Muscle of leg (tissue), 11 donors: ENCODE results near the gene IL23R. TPM values are rescaled to one million over a fixed set of nuclear protein-coding genes. Genes with fewer than 3 reads are reported as not detected.

Source experiments
- DNase-seq: peaks from one replicate; pipeline ENCODE4 v3.0.0; 2013
- H3K27ac ChIP-seq: one replicate; pipeline ENCODE4 v1.5.1; 2013; ENCODE audit warnings: mild to moderate bottlenecking, low read length, control low read depth
- H3K27me3 ChIP-seq: one replicate; pipeline ENCODE4 v1.6.1; 2013; ENCODE audit warnings: low read length; ENCODE audit not compliant: control insufficient read depth, insufficient read depth
- H3K36me3 ChIP-seq: one replicate; pipeline ENCODE4 v1.6.1; 2013; ENCODE audit warnings: low read length; ENCODE audit not compliant: control insufficient read depth, insufficient read depth
- H3K4me1 ChIP-seq: one replicate; pipeline ENCODE4 v1.6.1; 2013; ENCODE audit warnings: low read length; ENCODE audit not compliant: control insufficient read depth, insufficient read depth
- H3K4me3 ChIP-seq: one replicate; pipeline ENCODE4 v1.5.1; 2013; ENCODE audit warnings: low read length, control low read depth
- H3K9me3 ChIP-seq: replicated peaks from 2 replicates; pipeline ENCODE4 v1.6.1; 2013; ENCODE audit warnings: low read depth, low read length; ENCODE audit not compliant: control insufficient read depth
- WGBS: methylation state at CpG from one replicate; pipeline ENCODE4 v1.1.5; 2013; ENCODE audit warnings: missing lambda C conversion rate; ENCODE audit not compliant: insufficient coverage; 5-methylcytosine and 5-hydroxymethylcytosine counted together
- polyA plus RNA-seq, 8 donors: library from polyadenylated mRNA; unstranded; fragments of 120-200 nt; gene quantifications; one replicate each; pipeline versions ENCODE4 v1.2.1 to v1.2.3, GENCODE V29; 2013; ENCODE audit warnings: inconsistent platforms in 1 of 8, low replicate concordance in 1 of 8; ENCODE audit not compliant: insufficient read length in 8 of 8, insufficient read depth in 1 of 8
- total RNA-seq: library from RNA; stranded (reverse); fragments of 120-200 nt; gene quantifications from one replicate; pipeline ENCODE4 v1.2.4, GENCODE V29; 2013

Gene IL23R
- total and polyA plus RNA-seq, 9 donors, result 0.04 to 0.12 (median 0.06) TPM; not detected in 5

DNA sequence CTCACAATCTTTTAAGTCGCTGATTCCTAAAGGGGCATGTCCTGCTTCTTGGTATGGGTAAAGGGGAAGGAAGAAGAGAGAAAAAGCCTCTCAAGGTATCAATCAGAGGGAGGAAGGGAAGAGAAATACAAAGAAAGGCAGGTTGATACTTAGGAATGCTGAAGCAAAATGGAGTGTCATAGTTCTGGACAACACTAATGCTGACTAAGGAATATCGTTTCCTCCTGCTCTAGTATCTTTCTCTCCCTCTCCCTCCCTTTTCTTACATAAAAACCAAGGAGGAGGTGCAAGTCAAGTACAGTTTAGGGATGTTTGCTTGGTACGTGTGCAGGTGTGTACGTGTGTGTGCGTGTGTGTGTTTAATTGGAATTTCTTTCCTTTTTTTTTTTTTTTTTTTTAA, 96.5 kb downstream of the IL23R start:
- H3K9me3 ChIP-seq, result no peaks in the 10 kb centered on the region
- no peak overlapping the region for H3K27ac ChIP-seq
- no CpG with 5 or more reads among the region's 5 CpGs for WGBS
- no peak overlapping the region for H3K4me3 ChIP-seq
- no peaks in the 10 kb centered on the region for H3K27me3 ChIP-seq
- H3K4me1 ChIP-seq, result no peaks in the 10 kb centered on the region
- H3K36me3 ChIP-seq, result no peaks in the 10 kb centered on the region
- DNase-seq, result no peak

DNA sequence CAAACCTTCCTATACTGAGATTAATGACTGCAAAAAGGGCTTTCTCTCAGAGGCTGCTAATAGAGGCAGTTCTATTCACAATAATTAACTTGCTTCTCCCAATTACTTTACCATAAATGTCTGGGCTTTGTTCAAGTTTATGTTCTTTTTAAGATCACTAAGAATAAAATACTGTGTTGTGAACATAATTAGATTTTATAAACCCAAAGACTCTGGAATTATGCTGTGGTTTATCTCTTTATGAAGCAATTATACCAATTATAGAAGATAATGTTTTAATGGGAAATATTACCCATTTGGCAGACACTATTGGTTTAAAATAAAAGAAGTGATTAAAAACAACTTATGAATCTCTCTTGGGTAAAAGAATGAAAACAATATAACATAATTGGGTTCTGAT, 97.9 kb downstream of the IL23R start:
- no peak for DNase-seq
- no peaks in the 10 kb centered on the region for H3K36me3 ChIP-seq
- H3K4me1 ChIP-seq, result no peaks in the 10 kb centered on the region
- H3K4me3 ChIP-seq, result no peak overlapping the region
- H3K27ac ChIP-seq, result no peak overlapping the region
- H3K9me3 ChIP-seq, result no peaks in the 10 kb centered on the region
- H3K27me3 ChIP-seq, result no peaks in the 10 kb centered on the region

DNA sequence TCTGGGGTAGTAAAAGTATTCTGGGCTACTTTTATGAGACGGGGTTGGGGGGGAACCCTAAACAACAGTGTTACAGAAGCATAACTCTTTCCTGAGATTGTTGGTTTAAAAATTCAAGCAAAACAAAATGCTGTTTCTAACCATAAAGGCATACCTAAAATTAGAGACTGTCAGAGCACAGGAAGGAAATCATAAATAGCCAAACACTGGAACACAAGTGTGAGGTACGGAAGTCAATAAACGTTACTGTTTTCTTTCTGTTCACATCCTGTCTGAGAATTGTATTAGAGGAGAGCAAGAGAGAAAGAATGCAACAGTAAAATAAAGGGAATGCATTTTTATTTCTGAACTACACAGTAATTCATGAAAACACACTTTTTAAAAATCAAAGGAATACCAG, 98.6 kb downstream of the IL23R start:
- no CpG with 5 or more reads among the region's 3 CpGs for WGBS
- DNase-seq, result peak; percentile 10

DNA sequence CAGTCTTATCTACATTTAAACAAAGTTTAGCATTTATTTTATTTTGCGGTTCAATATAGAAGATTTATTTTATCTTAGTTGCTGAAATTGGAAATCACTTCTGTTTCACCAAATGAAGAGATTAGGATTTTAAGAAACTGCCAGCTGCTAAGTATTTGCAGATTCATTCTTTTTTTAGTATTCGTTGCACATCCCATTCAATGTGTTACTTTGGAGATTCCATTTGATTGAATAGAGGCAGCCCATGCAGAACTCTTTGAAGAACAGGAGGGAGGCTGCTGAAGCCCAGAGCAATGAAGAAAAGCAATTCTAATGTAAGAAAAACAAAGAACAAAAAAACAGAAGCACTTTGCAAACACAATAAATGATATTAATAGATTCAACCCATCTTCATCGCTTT, 102.8 kb downstream of the IL23R start:
- H3K27me3 ChIP-seq, result no peaks in the 10 kb centered on the region
- no CpG with 5 or more reads among the region's 3 CpGs for WGBS
- peaks cover 4% of the 10 kb centered on the region for H3K9me3 ChIP-seq
- no peaks in the 10 kb centered on the region for H3K4me1 ChIP-seq
- no peak overlapping the region for H3K4me3 ChIP-seq
- no peak overlapping the region for H3K27ac ChIP-seq
- DNase-seq, result no peak
- H3K36me3 ChIP-seq, result no peaks in the 10 kb centered on the region

More for the DNA sequence above, 98.6 kb downstream of the IL23R start:
- Histone ChIP-seq H3K9me3 (no peaks in the 10 kb centered on the region), H3K4me3 (no peak overlapping the region), H3K36me3 (no peaks in the 10 kb centered on the region), H3K27me3 (no peaks in the 10 kb centered on the region), H3K4me1 (no peaks in the 10 kb centered on the region), H3K27ac (no peak overlapping the region)

DNA sequence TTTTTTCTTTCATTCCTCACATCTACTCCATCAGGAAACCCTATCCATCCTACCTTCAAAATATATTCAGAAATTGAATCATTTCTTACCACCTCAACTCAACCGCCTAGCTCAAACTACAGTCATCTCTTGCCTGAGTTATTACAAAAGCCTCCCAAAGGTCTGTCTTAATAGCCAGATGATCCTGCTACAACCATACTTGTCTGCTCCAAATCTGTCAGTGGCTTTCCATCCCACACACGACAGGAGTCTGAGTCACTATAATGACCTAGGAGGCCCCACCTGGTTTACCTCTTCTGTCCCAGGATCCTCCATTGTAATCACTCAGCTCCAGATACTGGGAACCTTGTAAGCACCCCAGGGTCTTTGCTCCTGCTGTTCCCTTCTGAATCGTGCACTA, 104.3 kb downstream of the IL23R start:
- Histone ChIP-seq H3K27me3 (no peaks in the 10 kb centered on the region), H3K4me3 (no peak overlapping the region), H3K4me1 (no peaks in the 10 kb centered on the region), H3K36me3 (no peaks in the 10 kb centered on the region), H3K27ac (no peak overlapping the region), H3K9me3 (peaks cover 4% of the 10 kb centered on the region)
- no peak for DNase-seq
- 91% methylated on average over 3 of the region's 3 CpGs for WGBS

DNA sequence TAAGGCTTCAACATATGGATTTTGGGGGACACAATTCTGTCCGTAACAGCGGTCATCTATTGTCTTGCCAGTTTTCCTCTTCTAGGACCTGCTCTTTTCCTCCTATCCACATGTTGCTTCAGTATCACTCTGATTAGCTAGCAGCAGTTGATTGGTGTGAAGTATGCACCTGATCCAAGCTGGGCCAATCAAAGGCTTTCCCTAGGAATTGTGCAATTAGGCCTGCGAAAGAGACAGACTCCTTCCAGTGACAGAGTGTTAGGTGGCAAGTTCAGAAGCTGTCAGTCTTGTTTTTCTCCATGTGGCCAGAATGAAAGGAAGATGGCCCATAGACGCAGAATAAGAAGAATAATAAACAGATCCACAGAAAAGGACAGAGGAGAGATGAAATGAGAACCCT, 107.3 kb downstream of the IL23R start:
- Histone ChIP-seq H3K4me3 (no peak overlapping the region), H3K9me3 (peaks cover 4% of the 10 kb centered on the region), H3K36me3 (no peaks in the 10 kb centered on the region), H3K4me1 (no peaks in the 10 kb centered on the region), H3K27me3 (no peaks in the 10 kb centered on the region), H3K27ac (no peak overlapping the region)
- WGBS, result 80% methylated on average over 1 of the region's 4 CpGs
- DNase-seq, result no peak

DNA sequence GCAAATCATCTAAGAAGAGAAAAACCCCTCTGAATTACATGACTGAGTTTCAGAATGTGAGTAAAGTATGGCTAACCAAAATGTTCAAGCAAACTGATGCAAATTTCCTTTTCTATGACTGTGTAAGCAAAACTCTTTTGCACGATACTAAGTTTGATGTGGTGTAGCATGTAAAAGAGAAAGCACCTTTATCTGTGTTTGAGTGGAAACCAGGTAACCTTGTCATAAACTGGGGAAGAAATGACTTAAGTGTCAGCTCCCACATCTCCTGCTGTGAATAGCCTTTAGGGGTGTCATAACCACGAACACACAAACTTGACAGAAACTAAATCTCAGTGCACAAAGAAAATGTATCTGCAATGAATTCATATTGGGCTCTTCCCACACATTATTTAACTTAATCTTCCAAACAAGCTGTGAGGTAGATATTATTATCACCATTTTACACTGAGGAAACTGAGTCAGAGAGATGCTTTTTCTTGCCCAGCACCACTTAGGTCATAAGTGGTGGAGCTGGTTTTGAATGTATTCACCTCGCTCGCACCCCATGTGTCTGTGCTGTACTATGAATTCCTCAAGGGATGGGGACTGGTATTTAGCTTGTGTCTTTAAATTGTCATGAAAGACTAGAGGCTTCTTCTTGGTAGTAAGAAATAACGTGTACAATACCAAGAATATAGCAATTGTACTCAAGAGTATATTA, 108.5 kb downstream of the IL23R start:
- Histone ChIP-seq H3K27ac (no peak overlapping the region), H3K9me3 (peaks cover 4% of the 10 kb centered on the region), H3K36me3 (no peaks in the 10 kb centered on the region), H3K27me3 (no peaks in the 10 kb centered on the region), H3K4me3 (no peak overlapping the region), H3K4me1 (no peaks in the 10 kb centered on the region)
- 100% methylated on average over 2 of the region's 5 CpGs for WGBS
- no peak for DNase-seq

DNA sequence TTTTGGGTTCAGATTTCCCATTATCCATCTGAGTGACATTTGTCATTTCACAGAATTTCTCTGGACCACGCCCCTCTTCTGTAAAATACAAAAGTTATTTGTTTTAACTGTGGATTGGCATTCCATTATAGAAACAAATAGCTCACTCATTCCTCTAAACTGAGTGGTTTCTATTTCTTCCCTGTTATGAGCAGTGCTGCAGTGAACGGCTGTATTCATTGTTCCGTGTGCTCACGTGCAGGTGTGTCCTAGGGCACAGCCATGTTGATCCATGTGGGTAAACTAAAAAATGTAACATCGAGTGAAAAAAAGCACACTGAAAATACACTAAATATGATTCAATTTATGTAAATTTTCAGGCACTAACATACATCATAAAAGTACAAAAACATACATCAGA, 114.4 kb downstream of the IL23R start:
- Histone ChIP-seq H3K9me3 (no peaks in the 10 kb centered on the region), H3K36me3 (no peaks in the 10 kb centered on the region), H3K27me3 (no peaks in the 10 kb centered on the region), H3K27ac (no peak overlapping the region), H3K4me1 (no peaks in the 10 kb centered on the region), H3K4me3 (no peak overlapping the region)
- no peak for DNase-seq
- WGBS, result no CpG with 5 or more reads among the region's 5 CpGs

DNA sequence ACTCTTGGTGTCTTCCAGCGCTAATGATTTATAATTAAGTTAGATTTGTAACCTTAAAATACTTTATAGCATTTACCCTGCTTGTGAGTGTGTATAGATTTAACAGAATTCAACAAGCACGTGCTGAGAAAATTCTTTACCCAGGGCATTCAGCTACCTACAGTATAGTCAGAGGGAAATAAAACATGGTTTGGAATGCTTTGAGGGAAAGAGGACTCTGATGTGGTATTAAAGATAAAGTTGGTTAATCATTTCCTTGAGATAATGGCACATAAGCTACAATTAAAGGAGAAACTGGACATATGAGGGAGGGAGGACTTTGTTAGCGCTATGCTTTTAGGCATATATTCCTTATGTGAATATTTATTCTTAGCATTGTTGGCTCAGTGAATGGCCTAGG, 115.0 kb downstream of the IL23R start:
- no CpG with 5 or more reads among the region's 3 CpGs for WGBS

DNA sequence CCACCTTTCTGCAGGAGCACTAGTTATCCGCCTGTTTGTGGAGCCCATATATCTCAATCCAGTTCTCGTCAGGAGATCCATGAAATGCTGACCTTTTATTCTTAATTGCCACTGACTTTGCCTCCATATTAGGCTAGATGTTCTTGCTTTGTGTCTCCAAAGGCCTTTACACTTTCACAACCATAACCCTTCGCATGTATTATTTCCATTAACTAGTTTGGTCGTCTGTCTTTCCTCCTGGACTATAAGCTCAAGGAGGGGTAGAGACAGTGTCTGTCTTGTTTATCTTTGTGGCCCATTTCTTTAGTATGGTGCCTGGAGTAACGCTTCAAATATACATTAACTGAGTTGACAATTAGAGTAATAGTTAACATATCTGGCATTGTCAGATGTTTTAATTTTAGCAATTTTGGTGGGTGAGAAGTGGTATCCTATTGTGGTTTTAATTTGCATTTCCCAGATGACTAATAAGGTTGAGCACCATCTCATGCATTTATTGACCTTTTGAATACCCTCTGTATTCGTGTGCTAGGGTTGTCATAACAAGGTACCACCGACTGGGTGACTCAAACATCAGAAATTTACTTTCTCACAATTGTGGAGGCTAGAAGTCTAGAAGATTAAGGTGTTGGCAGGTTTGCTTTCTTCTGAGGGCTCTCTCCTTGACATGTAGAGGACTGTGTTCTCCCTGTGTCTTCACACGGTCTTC, 119.7 kb downstream of the IL23R start:
- no peak overlapping the region for H3K27ac ChIP-seq
- no peaks in the 10 kb centered on the region for H3K4me1 ChIP-seq
- H3K36me3 ChIP-seq, result no peaks in the 10 kb centered on the region
- H3K27me3 ChIP-seq, result no peaks in the 10 kb centered on the region
- 96% methylated on average over 3 of the region's 8 CpGs for WGBS
- DNase-seq, result no peak
- no peaks in the 10 kb centered on the region for H3K9me3 ChIP-seq
- no peak overlapping the region for H3K4me3 ChIP-seq

More for the DNA sequence above, 115.0 kb downstream of the IL23R start:
- Histone ChIP-seq H3K27me3 (no peaks in the 10 kb centered on the region), H3K4me3 (no peak overlapping the region), H3K4me1 (no peaks in the 10 kb centered on the region), H3K9me3 (no peaks in the 10 kb centered on the region), H3K27ac (no peak overlapping the region), H3K36me3 (no peaks in the 10 kb centered on the region)
- no peak for DNase-seq
